ENCODE data around the gene STIM2.

GRCh38 chr4:27048429-27049238 lies 188.0 kb downstream of the STIM2 start:
- peak; percentile 75 for TF ChIP-seq CTCF (conservative IDR thresholded peaks at IDR 0.05)
- no peak for TF ChIP-seq ZFX (IDR thresholded peaks at IDR 0.05)

Data from C4-2B (cell line).